HG02943 (cell line): ENCODE data around the gene PTK7.

Source experiments
- ATAC-seq: cut with Tn5 transposase; IDR thresholded peaks from one replicate; pipeline ENCODE4 v1.9.1; 2021; ENCODE audit warnings: mild to moderate bottlenecking, low read depth, moderate library complexity; ENCODE audit not compliant: unreplicated experiment

PTK7 gene

GRCh38 chr6:43196337-43196736 is 120.2 kb downstream of the PTK7 start:
- ATAC-seq = no peak

- ATAC-seq = no peak
Measured at GRCh38 chr6:43199912-43200311, 123.8 kb downstream of the PTK7 start.

DNA sequence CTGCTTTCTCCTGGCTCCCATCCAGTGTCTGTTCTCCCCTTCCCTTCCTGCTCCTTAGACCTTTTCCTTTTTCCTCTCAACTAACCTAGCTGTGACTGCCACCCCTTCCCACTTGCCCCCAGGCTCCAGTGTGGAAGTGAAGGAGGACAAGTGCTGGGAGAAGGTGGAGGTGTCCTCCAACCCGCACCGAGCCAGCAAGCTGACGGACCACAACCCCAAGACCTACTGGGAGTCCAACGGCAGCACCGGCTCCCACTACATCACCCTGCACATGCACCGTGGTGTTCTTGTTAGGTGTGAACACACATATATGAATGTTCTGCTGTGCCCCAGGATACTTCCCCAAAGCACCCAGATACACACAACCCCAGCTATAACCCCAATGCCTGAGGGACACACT is 124.4 kb downstream of the PTK7 start:
- ATAC-seq = no peak

GRCh38 chr6:43202451-43202850 is 126.3 kb downstream of the PTK7 start:
- ATAC-seq = no peak

DNA sequence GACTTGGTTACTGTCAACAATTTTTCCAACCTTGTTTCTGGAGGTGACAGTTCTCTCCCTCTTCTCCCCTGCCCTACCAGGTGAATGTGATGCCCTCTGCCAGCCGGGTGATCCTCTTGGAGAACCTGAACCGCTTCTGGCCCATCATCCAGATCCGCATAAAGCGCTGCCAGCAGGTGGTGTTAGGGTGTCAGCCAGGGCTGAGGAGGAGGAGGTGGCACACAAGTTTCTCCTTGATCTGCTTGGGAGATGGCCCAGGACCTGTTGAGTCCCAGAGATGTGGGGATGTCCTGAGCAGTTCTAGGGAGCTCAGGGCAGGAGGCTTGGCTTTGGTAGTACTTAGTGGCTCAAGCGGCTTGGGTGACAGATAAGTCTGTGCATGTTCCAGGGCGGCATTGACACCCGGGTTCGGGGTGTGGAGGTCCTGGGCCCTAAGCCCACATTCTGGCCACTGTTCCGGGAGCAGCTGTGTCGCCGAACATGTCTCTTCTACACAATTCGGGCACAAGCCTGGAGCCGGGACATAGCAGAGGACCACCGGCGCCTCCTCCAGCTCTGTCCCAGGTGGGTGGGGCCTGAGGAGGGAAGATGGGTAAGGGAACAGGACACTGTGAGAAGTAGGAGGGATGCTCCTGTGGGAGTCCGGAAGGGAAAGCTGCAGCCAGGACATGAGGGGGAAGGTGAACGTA is 127.1 kb downstream of the PTK7 start:
- no peak for ATAC-seq

- ATAC-seq = no peak
Measured at GRCh38 chr6:43203718-43204095, 127.6 kb downstream of the PTK7 start.

DNA sequence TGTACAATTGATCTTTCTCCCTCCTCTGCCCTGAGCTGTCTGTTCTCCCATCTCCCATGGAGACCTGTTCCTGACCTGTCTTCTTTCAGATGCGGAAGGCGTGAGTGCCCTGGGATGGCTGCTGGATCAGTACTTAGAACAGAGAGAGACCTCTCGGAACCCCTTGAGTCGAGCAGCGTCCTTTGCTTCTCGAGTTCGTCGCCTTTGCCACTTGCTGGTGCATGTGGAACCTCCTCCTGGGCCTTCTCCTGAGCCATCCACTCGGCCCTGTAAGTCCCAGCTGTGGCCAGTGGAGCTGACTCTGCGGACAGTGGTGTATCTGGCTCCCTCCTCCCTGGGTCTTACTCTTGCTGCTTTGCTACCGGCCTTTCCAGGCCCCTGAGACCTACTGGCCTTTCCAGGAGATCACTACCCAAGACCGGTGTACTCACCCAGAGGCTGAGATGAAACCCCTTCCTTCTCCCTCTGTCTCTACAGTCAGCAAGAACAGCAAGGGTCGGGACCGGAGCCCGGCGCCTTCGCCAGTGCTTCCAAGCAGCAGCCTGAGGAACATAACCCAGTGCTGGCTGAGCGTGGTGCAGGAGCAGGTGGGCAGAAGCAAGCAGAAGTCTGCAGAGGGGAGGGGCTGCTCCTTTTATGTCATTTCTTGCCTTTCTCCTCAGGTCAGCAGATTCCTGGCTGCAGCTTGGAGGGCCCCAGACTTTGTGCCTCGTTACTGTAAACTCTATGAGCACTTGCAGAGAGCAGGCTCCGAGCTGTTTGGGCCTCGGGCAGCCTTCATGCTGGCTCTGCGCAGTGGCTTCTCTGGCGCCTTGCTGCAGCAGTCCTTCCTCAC is 128.4 kb downstream of the PTK7 start:
- ATAC-seq = no peak

DNA sequence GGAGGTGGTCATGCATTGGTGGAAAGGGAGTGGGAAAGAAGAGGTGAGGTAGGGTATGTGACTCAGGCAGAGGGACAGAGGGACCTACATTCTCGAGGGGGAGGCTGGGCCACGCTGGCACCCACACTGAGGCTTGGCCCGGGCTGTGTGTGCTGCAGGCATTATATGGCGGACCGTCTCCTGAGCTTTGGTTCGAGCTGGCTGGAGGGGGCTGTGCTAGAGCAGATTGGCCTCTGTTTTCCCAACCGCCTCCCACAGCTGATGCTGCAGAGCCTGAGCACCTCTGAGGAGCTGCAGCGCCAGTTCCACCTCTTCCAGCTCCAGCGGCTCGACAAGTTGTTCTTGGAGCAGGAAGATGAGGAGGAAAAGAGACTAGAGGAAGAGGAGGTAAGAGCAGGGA is 129.7 kb downstream of the PTK7 start:
- no peak for ATAC-seq

- ATAC-seq = no peak
Measured at GRCh38 chr6:43207286-43207685, 131.2 kb downstream of the PTK7 start.
